ENCODE data around the gene MAGI2.

- TF ChIP-seq NFAT5 (CRISPR knock-in tag; IDR thresholded peaks at IDR 0.05) (no peak), TCF7L2 (IDR thresholded peaks at IDR 0.05; ENCODE audit: low read depth, low read length) (no peak), ATF3 (CRISPR knock-in tag; IDR thresholded peaks at IDR 0.05) (no peak)
Observed at GRCh38 chr7:78134774-78135173, 1318.7 kb downstream of the MAGI2 start.
